Testis (tissue), 3 donors: ENCODE measurements around the gene C1QTNF8. TPM values are rescaled to one million over a fixed set of nuclear protein-coding genes. Genes with fewer than 3 reads are reported as not detected.

Experiments used
- DNase-seq: peaks from one replicate; pipeline ENCODE4 v3.0.0-alpha.2; 2019
- H3K27ac ChIP-seq, 2 donors: fragments of 200-600 bp; sonication (generic); one replicate each; pipeline ENCODE4 v1.5.1; 2019
- H3K27me3 ChIP-seq: fragments of 200-600 bp; sonication (generic); one replicate; pipeline ENCODE4 v1.5.1; 2019
- H3K36me3 ChIP-seq: fragments of 200-600 bp; sonication (generic); one replicate; pipeline ENCODE4 v1.5.1; 2017; ENCODE audit warnings: low read depth; ENCODE audit errors: missing control alignments
- H3K4me1 ChIP-seq: fragments of 200-600 bp; sonication (generic); one replicate; pipeline ENCODE4 v1.5.1; 2019
- H3K4me3 ChIP-seq, 2 donors: fragments of 200-600 bp; sonication (generic); one replicate each; pipeline ENCODE4 v1.5.1; 2017 to 2019
- H3K9me3 ChIP-seq: fragments of 200-600 bp; sonication (generic); one replicate; pipeline ENCODE4 v1.5.1; 2017
- POLR2A ChIP-seq: fragments of 450-650 bp; IDR thresholded peaks from one replicate; pipeline ENCODE4 v1.6.1; 2017; ENCODE audit warnings: antibody characterized with exemption, mild to moderate bottlenecking, moderate library complexity
- WGBS, 2 donors: methylation state at CpG; one replicate each; pipeline ENCODE4 v1.1.5; 2018; 5-methylcytosine and 5-hydroxymethylcytosine counted together
- intact Hi-C: fragments of 100-400 bp; cut with DNase I; formaldehyde crosslinking; loops from one replicate; pipeline ENCODE4 v1.15.1; 2023; ENCODE audit warnings: low total_unique reads
- polyA plus RNA-seq: library from polyadenylated mRNA; stranded (reverse); fragments of 350-450 nt; fragmentation: Illumina TruSeq; extraction: RNeasy Lipid Tissue Mini Kit (QIAGEN cat#74804); gene quantifications from one replicate; pipeline ENCODE4 v1.2.3, GENCODE V29; 2014; ENCODE audit warnings: low read depth, low replicate concordance; ENCODE audit not compliant: insufficient read depth
- total RNA-seq, 2 donors: library from RNA; depleted of rRNA; stranded (reverse); fragments of >200 nt; gene quantifications; one replicate each; pipeline ENCODE4 v1.2.3, GENCODE V29; 2016
- TF ChIP-seq, protein P1 (sequence below), 3 experiments: fragments of 450-650 bp in 2 of 3; fragments of 200-600 bp in 1 of 3; sonication (generic) in 1 of 3; IDR thresholded peaks; one replicate each; pipeline ENCODE4 v1.5.1; 2016 to 2019; ENCODE audit warnings: antibody characterized with exemption in 3 of 3, mild to moderate bottlenecking in 2 of 3, moderate library complexity in 1 of 3

C1QTNF8 gene
- total and polyA plus RNA-seq, 3 donors from 2014 or later = 1.3 to 2.7 TPM; not detected in 1

DNA sequence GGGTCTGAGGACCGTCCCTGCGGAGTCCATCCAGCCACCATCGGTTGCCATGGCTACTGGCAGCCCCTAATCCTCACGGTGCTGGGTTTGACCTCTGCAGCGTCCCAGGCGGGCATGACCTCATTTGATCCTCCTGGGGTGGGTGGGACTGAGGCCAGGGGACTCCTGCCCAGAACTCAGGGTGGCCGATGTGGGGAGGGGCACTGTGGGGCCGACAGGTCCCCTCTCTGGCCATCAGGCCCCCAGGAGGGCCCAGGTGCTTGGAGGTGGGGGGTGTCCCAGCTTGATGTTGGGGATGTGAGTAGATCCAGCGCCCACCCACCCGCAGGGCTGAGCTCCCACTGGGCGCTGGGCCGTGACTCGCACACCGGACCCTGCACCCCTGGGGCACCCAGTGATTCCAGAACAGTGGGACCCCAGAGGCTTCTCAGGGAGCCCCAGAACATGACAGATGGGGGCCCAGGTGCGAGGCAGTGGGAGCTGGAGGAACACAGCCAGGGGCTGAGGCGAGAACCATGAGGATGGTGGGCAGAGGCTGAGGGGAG is 25.1 kb downstream of the C1QTNF8 start:
- no peak overlapping the region for H3K27ac ChIP-seq
- H3K4me1 ChIP-seq = no peaks in the 10 kb centered on the region
- H3K4me3 ChIP-seq = no peak overlapping the region
- TF ChIP-seq POLR2A = no peak
- TF ChIP-seq, protein P1, sequence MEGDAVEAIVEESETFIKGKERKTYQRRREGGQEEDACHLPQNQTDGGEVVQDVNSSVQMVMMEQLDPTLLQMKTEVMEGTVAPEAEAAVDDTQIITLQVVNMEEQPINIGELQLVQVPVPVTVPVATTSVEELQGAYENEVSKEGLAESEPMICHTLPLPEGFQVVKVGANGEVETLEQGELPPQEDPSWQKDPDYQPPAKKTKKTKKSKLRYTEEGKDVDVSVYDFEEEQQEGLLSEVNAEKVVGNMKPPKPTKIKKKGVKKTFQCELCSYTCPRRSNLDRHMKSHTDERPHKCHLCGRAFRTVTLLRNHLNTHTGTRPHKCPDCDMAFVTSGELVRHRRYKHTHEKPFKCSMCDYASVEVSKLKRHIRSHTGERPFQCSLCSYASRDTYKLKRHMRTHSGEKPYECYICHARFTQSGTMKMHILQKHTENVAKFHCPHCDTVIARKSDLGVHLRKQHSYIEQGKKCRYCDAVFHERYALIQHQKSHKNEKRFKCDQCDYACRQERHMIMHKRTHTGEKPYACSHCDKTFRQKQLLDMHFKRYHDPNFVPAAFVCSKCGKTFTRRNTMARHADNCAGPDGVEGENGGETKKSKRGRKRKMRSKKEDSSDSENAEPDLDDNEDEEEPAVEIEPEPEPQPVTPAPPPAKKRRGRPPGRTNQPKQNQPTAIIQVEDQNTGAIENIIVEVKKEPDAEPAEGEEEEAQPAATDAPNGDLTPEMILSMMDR (IDR thresholded peaks at IDR 0.05) = no peak
- 33 to 47% methylated on average over 1 to 16 of the region's 16 CpGs for WGBS, 2 donors
- intact Hi-C loops = no loop called here
- H3K9me3 ChIP-seq = no peaks in the 10 kb centered on the region
- H3K27me3 ChIP-seq = no peaks in the 10 kb centered on the region
- H3K36me3 ChIP-seq = no peaks in the 10 kb centered on the region
- no peak for DNase-seq

DNA sequence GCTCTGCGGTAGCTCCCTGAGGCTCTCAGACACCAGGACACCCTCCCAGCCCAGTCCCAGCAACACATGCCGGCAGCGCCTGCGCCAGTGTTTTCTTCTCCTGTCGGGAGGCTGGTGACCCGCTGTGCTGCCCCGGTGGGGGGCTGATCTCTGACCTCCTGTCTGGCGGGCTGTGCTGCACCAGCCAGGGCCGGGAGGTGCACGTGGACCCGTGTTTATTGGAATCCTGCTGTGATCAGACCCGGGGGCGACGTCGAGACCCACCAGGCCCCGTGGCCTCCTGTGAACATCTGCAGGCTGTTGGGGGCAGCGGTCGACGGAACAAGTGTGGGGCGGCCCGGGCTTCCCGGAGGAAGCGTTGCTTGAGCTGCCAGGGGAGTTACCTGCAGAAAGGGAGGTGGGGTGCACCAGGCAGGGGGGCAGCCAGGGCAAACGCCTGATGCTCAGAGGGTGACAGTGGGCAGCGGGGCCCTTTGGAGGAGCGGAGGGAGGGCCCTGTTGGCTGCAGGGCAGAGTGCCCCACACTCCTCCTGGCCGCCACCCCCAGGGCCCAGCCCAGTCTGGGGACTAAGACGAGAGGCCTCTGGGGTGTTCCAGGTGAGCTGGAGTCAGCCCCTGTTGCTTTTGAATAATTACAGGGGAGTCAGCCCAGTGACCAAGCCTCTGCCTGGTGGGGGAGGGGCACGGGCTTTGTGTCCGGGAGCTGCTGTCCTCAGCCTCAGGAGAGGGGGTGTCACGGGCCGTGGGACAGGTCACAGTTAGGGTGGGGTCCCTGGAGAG is 25.8 kb downstream of the C1QTNF8 start:
- DNase-seq = no peak
- intact Hi-C loops = no loop called here
- no peak overlapping the region for H3K4me3 ChIP-seq
- H3K36me3 ChIP-seq = no peaks in the 10 kb centered on the region
- 43 to 59% methylated on average over 8 to 32 of the region's 32 CpGs for WGBS, 2 donors
- no peaks in the 10 kb centered on the region for H3K27me3 ChIP-seq
- H3K4me1 ChIP-seq = no peaks in the 10 kb centered on the region
- no peaks in the 10 kb centered on the region for H3K9me3 ChIP-seq
- no peak overlapping the region for H3K27ac ChIP-seq
- no peak for TF ChIP-seq POLR2A
- TF ChIP-seq, protein P1 (IDR thresholded peaks at IDR 0.05) = no peak

DNA sequence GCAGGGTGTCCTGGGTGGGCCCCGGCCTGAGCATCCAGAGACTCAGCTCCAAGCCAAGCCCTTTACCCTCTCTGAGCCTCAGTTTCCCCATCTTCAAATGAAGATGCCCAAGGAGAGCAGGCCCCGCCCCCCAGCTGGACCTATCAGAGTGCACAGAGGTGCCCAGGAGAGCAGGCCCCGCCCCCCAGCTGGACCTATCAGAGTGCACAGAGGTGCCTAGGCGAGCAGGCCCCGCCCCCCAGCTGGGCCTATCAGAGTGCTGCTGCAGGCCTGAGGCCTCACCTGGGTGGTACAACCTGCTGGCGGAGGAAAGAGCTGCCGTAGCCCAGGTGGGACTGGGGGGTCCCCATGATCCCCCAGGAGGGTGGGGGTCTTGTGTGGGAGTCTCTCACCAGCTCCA is 26.9 kb downstream of the C1QTNF8 start:
- peak; percentile 54 for DNase-seq
- WGBS, 2 donors = 45 to 79% methylated on average over 7 of the region's 7 CpGs
- intact Hi-C loops = no loop called here
- H3K27me3 ChIP-seq = no peaks in the 10 kb centered on the region
- no peak overlapping the region for H3K4me3 ChIP-seq
- no peak for TF ChIP-seq POLR2A
- TF ChIP-seq, protein P1 (IDR thresholded peaks at IDR 0.05) = no peak
- H3K36me3 ChIP-seq = no peaks in the 10 kb centered on the region
- no peaks in the 10 kb centered on the region for H3K9me3 ChIP-seq
- H3K4me1 ChIP-seq = no peaks in the 10 kb centered on the region
- H3K27ac ChIP-seq = no peak overlapping the region

DNA sequence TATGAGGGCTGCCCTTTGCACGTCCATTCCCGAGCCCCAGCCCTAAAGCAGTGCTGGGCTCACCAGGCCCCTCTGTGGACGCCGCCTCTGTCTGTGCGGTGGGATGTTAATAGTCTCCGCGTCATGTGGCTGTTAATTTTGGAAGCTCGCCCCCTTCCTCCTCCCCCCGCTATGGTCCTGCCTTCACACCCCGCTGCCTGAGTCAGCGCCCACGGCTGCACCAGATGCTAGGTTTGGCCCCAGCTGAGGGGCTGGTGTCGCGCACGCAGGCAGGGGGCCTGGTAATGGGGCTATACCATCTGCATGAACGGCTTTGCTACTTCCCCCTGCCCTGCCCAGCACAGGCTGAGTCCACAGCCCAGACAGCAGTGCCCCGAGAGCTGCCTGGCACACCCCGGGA is 27.6 kb downstream of the C1QTNF8 start:
- TF ChIP-seq, protein P1 (IDR thresholded peaks at IDR 0.05) = no peak
- no peaks in the 10 kb centered on the region for H3K36me3 ChIP-seq
- no peak overlapping the region for H3K4me3 ChIP-seq
- H3K4me1 ChIP-seq = no peaks in the 10 kb centered on the region
- no peak for DNase-seq
- H3K9me3 ChIP-seq = no peaks in the 10 kb centered on the region
- H3K27me3 ChIP-seq = no peaks in the 10 kb centered on the region
- intact Hi-C loops = no loop called here
- 67 to 79% methylated on average over 7 to 18 of the region's 18 CpGs for WGBS, 2 donors
- H3K27ac ChIP-seq = no peak overlapping the region

DNA sequence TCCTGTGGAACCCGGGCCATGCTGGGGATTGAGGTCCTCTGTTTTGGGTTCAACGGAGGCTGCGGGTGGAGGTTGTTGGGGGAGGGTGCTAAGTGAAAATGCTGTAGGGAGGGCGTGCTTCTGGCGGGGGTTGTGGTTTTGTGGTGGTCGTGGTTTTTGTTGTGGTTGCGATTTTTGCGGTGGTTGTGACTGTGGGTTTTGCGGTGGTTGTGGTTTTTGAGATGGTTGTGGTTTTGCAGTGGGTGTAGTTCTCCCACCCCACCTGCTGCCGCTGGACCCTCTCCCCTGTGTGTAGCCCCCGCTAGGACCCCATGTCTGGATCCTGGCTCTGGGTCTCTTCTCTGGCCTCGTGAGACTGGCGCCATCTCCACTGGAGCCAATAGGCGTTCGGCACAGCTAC is 28.4 kb downstream of the C1QTNF8 start:
- Histone ChIP-seq H3K27ac (no peak overlapping the region), H3K4me3 (no peak overlapping the region), H3K27me3 (no peaks in the 10 kb centered on the region), H3K4me1 (no peaks in the 10 kb centered on the region), H3K9me3 (no peaks in the 10 kb centered on the region), H3K36me3 (no peaks in the 10 kb centered on the region)
- TF ChIP-seq POLR2A = no peak
- TF ChIP-seq, protein P1 (IDR thresholded peaks at IDR 0.05) = no peak
- intact Hi-C loops = no loop called here
- WGBS, 2 donors = 66 to 67% methylated on average over 15 of the region's 15 CpGs
- DNase-seq = no peak
